ENCODE measurements around the gene MC4R.

The MC4R gene

DNA sequence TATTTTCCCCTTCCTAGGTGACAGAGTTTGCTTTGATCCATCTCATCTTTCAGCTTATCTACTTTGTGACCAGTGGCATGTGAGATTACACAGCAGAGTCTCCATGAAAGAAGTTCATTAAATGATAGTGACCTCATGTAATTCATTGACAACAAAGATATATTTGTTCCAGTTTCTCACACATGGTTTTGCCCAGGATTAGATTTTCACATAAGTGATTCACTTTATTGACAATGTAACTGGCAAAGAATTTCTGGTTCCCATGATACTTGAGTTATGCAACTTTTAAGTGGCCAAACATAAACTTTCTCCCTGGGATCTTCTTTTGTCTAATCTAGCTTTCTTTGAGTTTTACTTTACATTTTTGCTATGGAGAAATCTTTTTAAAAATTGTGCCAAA lies 50.0 kb downstream of the MC4R start:
- no peaks in the 10 kb centered on the region for H3K4me1 ChIP-seq (ENCODE audit: control insufficient read depth, insufficient read depth, low read length)
- peak; percentile 43 for DNase-seq (ENCODE audit: low read depth)
- H3K9ac ChIP-seq (ENCODE audit: low read length): no peak overlapping the region
- H3K36me3 ChIP-seq (ENCODE audit: control insufficient read depth, insufficient read depth, low read length, severe bottlenecking): no peaks in the 10 kb centered on the region
- H3K4me3 ChIP-seq (ENCODE audit: low read length): no peak overlapping the region
- no peaks in the 10 kb centered on the region for H3K9me3 ChIP-seq (ENCODE audit: control insufficient read depth, low read length)
- H3K27me3 ChIP-seq (replicated peaks; ENCODE audit: control insufficient read depth, insufficient read depth, low read length): no peaks in the 10 kb centered on the region

Data from adipocyte (in vitro differentiated cells).